GM19372 (cell line): ENCODE data around the gene DACT3.

ENCODE experiments used
- ATAC-seq: cut with Tn5 transposase; IDR thresholded peaks from one replicate; pipeline ENCODE4 v1.9.1; 2021; ENCODE audit warnings: mild to moderate bottlenecking, low read depth, moderate library complexity; ENCODE audit not compliant: unreplicated experiment

DACT3 gene

GRCh38 chr19:46661020-46661731, at the start of gene DACT3:
DACT3 (minus strand) TSS chr19:46661182; CDS start chr19:46661064, 118 bp downstream.
- ATAC-seq = peak; percentile 90

GRCh38 chr19:46710687-46711086, 49.7 kb upstream of the DACT3 start:
- ATAC-seq = no peak

GRCh38 chr19:46704379-46705076, 43.5 kb upstream of the DACT3 start:
- ATAC-seq = no peak

GRCh38 chr19:46700704-46701103, 39.7 kb upstream of the DACT3 start:
- no peak for ATAC-seq

- no peak for ATAC-seq
Measured at GRCh38 chr19:46698395-46699321, 37.7 kb upstream of the DACT3 start.

- ATAC-seq = no peak
Measured at GRCh38 chr19:46697204-46697960, 36.4 kb upstream of the DACT3 start.

GRCh38 chr19:46696866-46697203, 35.9 kb upstream of the DACT3 start:
- ATAC-seq = no peak

- no peak for ATAC-seq
Measured at GRCh38 chr19:46696052-46696451, 35.1 kb upstream of the DACT3 start.

- no peak for ATAC-seq
Measured at GRCh38 chr19:46693760-46694159, 32.8 kb upstream of the DACT3 start.

GRCh38 chr19:46692918-46693722, 32.1 kb upstream of the DACT3 start:
- ATAC-seq = no peak

GRCh38 chr19:46691948-46692347, 31.0 kb upstream of the DACT3 start:
- ATAC-seq = no peak

GRCh38 chr19:46691104-46691503, 30.1 kb upstream of the DACT3 start:
- no peak for ATAC-seq

GRCh38 chr19:46689358-46689757, 28.4 kb upstream of the DACT3 start:
- no peak for ATAC-seq

GRCh38 chr19:46687438-46688145, 26.6 kb upstream of the DACT3 start:
- no peak for ATAC-seq

GRCh38 chr19:46685189-46685588, 24.2 kb upstream of the DACT3 start:
- no peak for ATAC-seq

- no peak for ATAC-seq
Measured at GRCh38 chr19:46678110-46678732, 17.2 kb upstream of the DACT3 start.

- no peak for ATAC-seq
Measured at GRCh38 chr19:46674416-46675178, 13.6 kb upstream of the DACT3 start.

GRCh38 chr19:46670813-46671212, 9.8 kb upstream of the DACT3 start:
- ATAC-seq = no peak
